Measurements from ENCODE around the gene AMOTL2. TPM values are rescaled to one million over a fixed set of nuclear protein-coding genes. Genes with fewer than 3 reads are reported as not detected.

The AMOTL2 gene
- total RNA-seq, 4 donors from 2014 or later, result 93.2 to 226 (median 153) TPM

- Histone ChIP-seq H3K27me3 (no peaks in the 10 kb centered on the region), H3K4me1 (peaks cover 23 to 84% (median 63%) of the 10 kb centered on the region in 3 donors), H3K27ac (peak overlapping the region in 3 of 4 donors; percentile 70 to 89 (median 87)), H3K4me3 (no peak overlapping the region), H3K9me3 (no peaks in the 10 kb centered on the region), H3K36me3 (no peaks in the 10 kb centered on the region)
- no peak for ATAC-seq
- TF ChIP-seq POLR2AphosphoS5 (IDR thresholded peaks at IDR 0.05) (no peak), CTCF (IDR thresholded peaks at IDR 0.05) (no peak), EP300 (IDR thresholded peaks at IDR 0.05) (no peak), POLR2A (IDR thresholded peaks at IDR 0.05) (no peak)
- WGBS, 2 donors (ENCODE audit: low coverage in 1 of 2), result 100% methylated on average over 1 of the region's 1 CpG
These were observed 45.4 kb downstream of the AMOTL2 start for GRCh38 chr3:134328846-134329245.

DNA sequence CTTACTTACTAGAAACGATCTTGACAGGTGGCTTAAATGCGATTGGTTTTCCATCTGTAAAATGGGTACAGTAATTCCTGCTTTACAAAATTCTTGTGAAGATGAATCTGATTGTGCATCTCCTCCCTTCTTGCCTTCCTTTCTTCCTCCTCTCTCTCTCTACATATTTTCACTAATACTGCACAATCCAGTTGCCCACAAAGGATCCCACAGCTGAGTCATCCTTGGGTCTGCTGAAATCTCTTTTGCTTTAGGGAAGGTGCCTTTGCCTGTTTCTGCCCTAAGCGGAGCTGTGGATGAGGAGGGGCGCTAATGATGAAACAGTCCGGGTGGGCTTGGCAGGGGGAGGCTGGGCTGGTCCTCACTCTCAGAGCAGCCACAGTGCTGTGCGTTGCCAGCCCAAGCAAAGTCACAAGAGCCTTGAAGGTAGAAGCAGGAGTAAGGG lies 46.1 kb downstream of the AMOTL2 start:
- WGBS, 2 donors (ENCODE audit: low coverage in 1 of 2), result 67 to 83% methylated on average over 2 to 3 of the region's 6 CpGs
- H3K27ac ChIP-seq, result peak overlapping the region in 3 of 4 donors; percentile 70 to 89 (median 87)
- ATAC-seq, result no peak
- peaks cover 19 to 77% (median 58%) of the 10 kb centered on the region in 3 donors for H3K4me1 ChIP-seq
- TF ChIP-seq EP300 (IDR thresholded peaks at IDR 0.05) (no peak), POLR2AphosphoS5 (IDR thresholded peaks at IDR 0.05) (no peak), POLR2A (IDR thresholded peaks at IDR 0.05) (no peak), CTCF (IDR thresholded peaks at IDR 0.05) (no peak)
- H3K4me3 ChIP-seq, result no peak overlapping the region
- no peaks in the 10 kb centered on the region for H3K9me3 ChIP-seq
- no peaks in the 10 kb centered on the region for H3K36me3 ChIP-seq
- H3K27me3 ChIP-seq, result no peaks in the 10 kb centered on the region

DNA sequence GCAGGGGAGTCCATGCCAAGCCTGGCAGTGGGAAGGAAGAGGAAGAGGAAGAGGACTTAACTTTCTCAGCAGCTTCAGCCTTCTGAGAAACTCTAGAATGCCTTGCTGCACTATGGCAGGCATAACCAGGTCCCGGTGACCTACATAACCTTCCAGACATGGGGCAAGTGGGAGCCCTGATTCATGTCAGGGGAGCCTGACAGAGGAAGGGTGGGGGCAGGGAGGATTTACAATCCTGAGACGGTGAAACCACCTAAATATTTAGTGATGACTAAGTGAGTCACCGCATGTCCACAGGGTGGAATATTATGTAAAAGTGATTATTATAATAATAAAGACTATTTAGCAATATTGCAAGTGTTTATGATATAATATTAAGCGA lies 46.7 kb downstream of the AMOTL2 start:
- Histone ChIP-seq H3K27ac (peak overlapping the region; percentile 24 to 89 (median 78)), H3K36me3 (no peaks in the 10 kb centered on the region), H3K4me1 (peaks cover 19 to 71% (median 52%) of the 10 kb centered on the region in 3 donors), H3K9me3 (no peaks in the 10 kb centered on the region), H3K4me3 (no peak overlapping the region), H3K27me3 (no peaks in the 10 kb centered on the region)
- ATAC-seq, result peak; percentile 8
- no peak for TF ChIP-seq CTCF (IDR thresholded peaks at IDR 0.05)
- TF ChIP-seq EP300 (IDR thresholded peaks at IDR 0.05), result no peak
- no peak for TF ChIP-seq POLR2AphosphoS5 (IDR thresholded peaks at IDR 0.05)
- no peak for TF ChIP-seq POLR2A (IDR thresholded peaks at IDR 0.05)
- WGBS, 2 donors (ENCODE audit: low coverage in 1 of 2), result 47 to 65% methylated on average over 3 to 4 of the region's 4 CpGs

GRCh38 chr3:134326760-134327593 lies 47.3 kb downstream of the AMOTL2 start:
- peak; percentile 91 for TF ChIP-seq POLR2AphosphoS5 (IDR thresholded peaks at IDR 0.05)
- TF ChIP-seq POLR2A (IDR thresholded peaks at IDR 0.05), result no peak
- no peaks in the 10 kb centered on the region for H3K36me3 ChIP-seq
- H3K27ac ChIP-seq, result peak overlapping the region; percentile 30 to 89 (median 78)
- peaks cover 18 to 65% (median 47%) of the 10 kb centered on the region in 3 donors for H3K4me1 ChIP-seq
- H3K4me3 ChIP-seq, result no peak overlapping the region
- no peaks in the 10 kb centered on the region for H3K27me3 ChIP-seq
- ATAC-seq, result peak; percentile 91
- WGBS, 2 donors (ENCODE audit: low coverage in 1 of 2), result 39% methylated on average over 7 of the region's 10 CpGs; no CpG with 5 or more reads in 1 of the 2 donors
- no peaks in the 10 kb centered on the region for H3K9me3 ChIP-seq

- Histone ChIP-seq H3K36me3 (no peaks in the 10 kb centered on the region), H3K4me3 (no peak overlapping the region), H3K4me1 (peaks cover 14 to 57% (median 38%) of the 10 kb centered on the region in 3 donors), H3K9me3 (no peaks in the 10 kb centered on the region), H3K27ac (peak overlapping the region; percentile 30 to 89 (median 78)), H3K27me3 (no peaks in the 10 kb centered on the region)
- ATAC-seq, result no peak
- TF ChIP-seq POLR2AphosphoS5 (IDR thresholded peaks at IDR 0.05) (no peak), CTCF (IDR thresholded peaks at IDR 0.05) (no peak), EP300 (IDR thresholded peaks at IDR 0.05) (no peak), POLR2A (IDR thresholded peaks at IDR 0.05) (no peak)
- WGBS, 2 donors (ENCODE audit: low coverage in 1 of 2), result 67 to 83% methylated on average over 1 of the region's 11 CpGs
These were observed 48.1 kb downstream of the AMOTL2 start for GRCh38 chr3:134326126-134326525.

Measured in gastroesophageal sphincter (tissue), 4 donors.